Activated CD4-positive, alpha-beta T cell treated with anti-CD3 and anti-CD28 coated beads, Interleukin-2, amount 50 U/mL, for 1 hour (primary cell): ENCODE results near the gene PROB1.
A peak's percentile ranks its signal among the peaks of the same experiment; 100 is the strongest.
"Not testable (repeated sequence)": the region's sequence is repeated elsewhere in the genome, so short reads cannot be mapped to it uniquely, and the experiment has no call there.

Experiments
- DNase-seq: peaks from one replicate; pipeline ENCODE4 v3.0.0-alpha.2; 2020

The PROB1 gene

GRCh38 chr5:139377226-139377625 is 17.7 kb downstream of the PROB1 start:
- DNase-seq: no peak

GRCh38 chr5:139376364-139376763 is 18.5 kb downstream of the PROB1 start:
- DNase-seq: no peak

- no peak for DNase-seq
Measured at GRCh38 chr5:139374909-139375308, 20.0 kb downstream of the PROB1 start.

DNA sequence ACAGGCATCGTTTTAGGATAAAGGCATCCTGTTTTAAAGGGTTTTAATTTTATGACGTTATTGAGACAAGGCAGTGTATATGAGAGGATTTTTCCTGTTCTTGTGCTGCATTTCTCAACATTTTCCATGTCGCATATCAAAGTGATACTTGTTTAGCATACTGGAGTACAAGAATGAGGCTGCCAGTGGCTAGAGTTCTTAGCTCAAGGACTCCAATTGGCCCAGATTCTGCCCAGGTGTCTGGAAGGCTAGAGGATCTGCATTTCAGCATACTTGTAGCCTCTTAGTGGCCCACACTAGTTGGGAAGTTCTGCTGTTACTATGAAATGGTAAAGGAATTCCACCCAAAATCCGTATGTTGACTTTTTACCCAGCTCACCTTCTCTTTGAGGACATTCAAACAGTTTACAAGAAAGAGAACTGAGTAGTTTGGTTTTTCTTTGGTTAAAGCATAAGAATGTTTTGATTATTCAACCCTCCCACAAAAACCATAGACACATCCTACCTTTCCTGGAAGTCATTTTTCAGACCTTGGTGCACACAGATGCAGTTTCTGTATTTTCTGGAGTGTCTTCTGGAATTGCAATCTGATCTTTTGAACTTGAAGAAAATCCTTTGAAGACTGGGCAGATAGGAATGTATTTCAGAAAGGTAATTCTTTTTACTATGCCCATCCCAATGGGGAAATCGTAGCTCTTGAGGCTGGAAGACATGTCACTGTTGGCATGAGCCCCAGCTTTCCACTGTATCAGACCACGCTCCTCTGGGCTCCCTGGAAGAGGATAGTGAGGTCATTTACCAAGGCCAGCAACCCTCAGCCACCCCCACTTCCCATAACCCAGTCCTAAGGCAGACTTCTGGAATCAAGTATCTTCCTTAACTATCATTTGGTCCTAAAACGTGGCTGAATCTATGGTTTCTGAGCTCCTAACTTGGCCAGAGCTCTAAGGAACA is 23.1 kb downstream of the PROB1 start:
- no peak for DNase-seq

DNA sequence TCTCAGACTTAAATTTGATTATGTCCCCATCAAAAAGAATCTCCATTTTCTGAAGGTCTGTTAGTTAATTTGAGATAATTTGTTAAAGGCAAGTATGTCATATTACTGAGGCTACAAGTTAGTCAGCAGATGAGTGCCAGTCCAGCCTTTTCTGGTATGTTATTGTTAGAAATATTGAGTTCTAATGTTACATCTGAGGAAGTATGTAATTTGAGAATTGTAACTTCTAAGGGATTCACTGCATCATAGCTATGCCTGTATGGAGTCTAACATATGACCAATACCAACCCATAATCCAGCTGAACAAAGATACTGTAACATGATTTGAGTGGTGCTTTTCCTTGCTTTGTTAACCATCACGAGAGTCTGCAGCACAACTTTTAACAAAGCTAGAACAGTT is 25.7 kb downstream of the PROB1 start:
- DNase-seq: no peak

DNA sequence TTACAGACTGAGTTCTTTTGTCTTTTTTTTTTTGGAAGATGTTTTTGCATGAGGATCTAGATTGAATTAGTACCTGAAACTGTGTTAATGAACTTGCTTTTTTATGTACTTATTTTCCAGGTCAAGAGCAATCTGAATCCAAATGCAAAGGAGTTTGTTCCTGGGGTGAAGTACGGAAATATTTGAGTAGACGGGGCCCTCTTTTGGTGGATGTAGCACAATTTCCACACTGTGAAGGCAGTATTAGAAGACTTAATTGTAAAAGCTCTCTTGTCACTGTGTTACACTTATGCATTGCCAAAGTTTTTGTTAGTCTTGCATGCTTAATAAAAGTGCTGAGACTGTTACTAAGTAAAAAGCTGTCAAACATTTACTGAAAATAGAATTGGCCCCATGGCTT is 26.3 kb downstream of the PROB1 start:
- no peak for DNase-seq

DNA sequence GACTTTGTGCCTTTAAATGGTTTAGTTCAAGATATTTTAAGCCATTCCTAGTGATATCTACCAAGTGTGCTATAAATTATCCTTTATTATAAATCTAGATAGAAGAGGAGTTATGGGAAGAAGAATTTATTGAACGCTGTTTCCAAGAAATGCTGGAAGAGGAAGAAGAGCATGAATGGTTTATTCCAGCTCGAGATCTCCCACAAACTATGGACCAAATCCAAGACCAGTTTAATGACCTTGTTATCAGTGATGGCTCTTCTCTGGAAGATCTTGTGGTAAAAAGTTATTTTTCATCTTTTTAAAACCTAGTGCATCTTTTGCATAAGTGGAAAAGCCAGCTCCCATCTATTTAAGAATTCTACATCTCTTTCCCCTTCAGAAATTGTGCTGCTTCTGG is 30.4 kb downstream of the PROB1 start:
- DNase-seq: no peak

GRCh38 chr5:139363937-139364336 is 31.0 kb downstream of the PROB1 start:
- no peak for DNase-seq

DNA sequence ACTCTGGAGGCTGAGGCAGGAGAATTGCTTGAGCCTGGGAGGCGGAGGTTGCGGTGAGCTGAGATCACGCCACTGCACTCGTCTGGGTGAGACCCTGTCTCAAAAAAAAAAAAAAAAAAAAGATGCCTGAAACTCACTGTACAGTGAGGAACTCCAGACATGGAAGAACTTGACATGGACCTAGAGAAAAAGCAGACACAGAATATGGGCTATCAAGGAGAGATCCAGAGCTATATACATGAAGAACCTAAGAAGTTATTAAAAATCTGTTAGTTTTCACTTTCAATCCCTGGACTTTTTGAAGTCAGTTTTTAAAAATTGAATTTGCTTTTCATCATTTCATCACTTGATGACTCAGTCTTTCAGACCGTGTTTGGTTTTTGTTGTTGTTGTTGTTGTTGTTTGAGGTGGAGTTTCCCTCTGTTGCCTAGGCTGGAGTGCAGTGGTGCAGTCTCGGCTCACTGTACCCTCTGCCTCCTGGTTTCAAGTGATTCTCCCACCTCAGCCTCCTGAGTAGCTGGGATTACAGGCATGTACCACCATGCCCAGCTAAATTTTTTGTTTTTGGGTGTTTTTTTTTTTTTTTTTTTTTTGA is 33.0 kb downstream of the PROB1 start:
- DNase-seq: no peak

- DNase-seq: no peak
Measured at GRCh38 chr5:139360384-139360783, 34.5 kb downstream of the PROB1 start.

GRCh38 chr5:139358064-139358463 is 36.8 kb downstream of the PROB1 start:
- DNase-seq: no peak

DNA sequence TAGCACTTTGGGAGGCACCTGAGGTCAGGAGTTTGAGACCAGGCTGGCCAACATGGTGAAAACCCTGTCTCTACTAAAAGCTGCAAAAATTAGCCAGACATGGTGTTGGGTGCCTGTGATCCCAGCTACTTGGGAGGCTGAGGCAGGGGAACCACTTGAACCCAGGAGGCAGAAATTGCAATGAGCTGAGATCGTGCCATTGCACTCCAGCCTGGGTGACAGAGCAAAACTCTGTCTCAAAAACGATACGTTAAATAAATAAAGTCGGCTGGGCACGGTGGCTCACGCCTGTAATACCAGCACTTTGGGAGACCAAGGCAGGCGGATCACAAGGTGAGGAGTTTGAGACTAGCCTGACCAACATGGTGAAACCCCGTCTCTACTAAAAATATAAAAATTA is 39.0 kb downstream of the PROB1 start:
- DNase-seq: not testable (repeated sequence)

- DNase-seq: no peak
Measured at GRCh38 chr5:139354186-139354585, 40.7 kb downstream of the PROB1 start.

- DNase-seq: not testable (repeated sequence)
Measured at GRCh38 chr5:139347863-139348262, 47.0 kb downstream of the PROB1 start.

DNA sequence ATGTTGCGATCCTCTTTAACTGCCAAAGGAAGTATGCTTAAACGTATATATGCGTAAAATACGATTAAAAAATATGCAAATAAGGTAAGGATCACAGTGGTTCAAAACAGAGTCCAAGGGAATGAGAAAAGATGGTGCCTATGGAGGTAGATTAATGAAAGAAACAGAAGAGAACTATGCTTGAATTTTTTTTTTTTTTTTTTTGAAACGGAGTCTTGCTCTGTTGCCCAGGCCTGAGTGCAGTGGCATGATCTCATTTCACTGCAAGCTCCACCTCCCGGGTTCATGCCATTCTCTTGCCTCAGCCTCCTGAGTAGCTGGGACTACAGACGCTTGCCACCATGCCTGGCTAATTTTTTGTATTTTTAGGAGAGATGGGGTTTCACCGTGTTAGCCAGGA is 49.5 kb downstream of the PROB1 start:
- not testable (repeated sequence) for DNase-seq

DNA sequence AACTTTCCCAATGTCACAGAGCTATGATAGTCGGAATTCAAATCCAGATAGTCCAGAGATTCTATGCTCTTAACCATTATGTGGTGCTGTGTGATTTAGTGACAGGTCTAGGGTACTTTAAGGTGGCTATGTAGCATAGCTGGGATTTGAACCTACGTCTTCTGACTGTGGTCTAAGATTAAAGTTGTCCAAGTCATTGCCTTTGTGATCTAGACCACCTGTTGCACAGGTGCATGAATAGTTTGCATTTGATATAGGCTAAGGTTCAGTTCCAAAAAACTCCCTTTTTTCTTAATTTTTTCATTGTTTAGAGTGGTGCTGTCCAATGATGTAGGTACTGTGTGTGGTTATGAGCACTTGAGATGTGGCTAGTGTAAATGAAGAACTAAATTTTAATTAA is 50.7 kb downstream of the PROB1 start:
- DNase-seq: no peak

DNA sequence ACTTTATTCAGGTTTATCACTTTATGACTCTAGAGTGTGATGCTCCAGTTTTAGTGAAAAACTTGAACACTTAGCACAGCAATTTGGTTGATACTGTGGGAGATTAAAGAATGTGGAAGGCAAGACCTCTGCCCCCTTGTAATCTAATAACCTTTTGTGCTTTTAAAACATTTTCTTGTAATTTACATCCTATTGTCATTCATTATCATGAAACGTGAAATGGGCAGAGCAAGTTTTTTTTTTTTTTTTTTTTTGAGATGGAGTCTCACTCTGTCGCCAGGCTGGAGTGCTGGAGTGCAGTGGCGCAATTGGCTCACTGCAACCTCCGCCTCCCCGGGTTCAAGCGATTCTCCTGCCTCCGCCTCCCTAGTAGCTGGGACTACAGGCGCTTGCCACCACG is 51.4 kb downstream of the PROB1 start:
- DNase-seq: no peak

- peak; percentile 78 for DNase-seq
Measured at GRCh38 chr5:139342423-139342723, 52.5 kb downstream of the PROB1 start.

GRCh38 chr5:139341689-139342422 is 53.0 kb downstream of the PROB1 start, which contains the start of gene PAIP2:
PAIP2 (plus strand) TSS chr5:139341854; CDS start chr5:139363785, 21,931 bp downstream.
- DNase-seq: peak; percentile 98

GRCh38 chr5:139341187-139341688 is 53.7 kb downstream of the PROB1 start:
- no peak for DNase-seq
